Ishikawa (cell line): ENCODE results near the gene PCK1.

Source experiments
- CEBPB ChIP-seq: IDR thresholded peaks from 2 replicates; pipeline ENCODE4 v1.6.1; 2012
- CREB1 ChIP-seq: IDR thresholded peaks from 2 replicates; pipeline ENCODE4 v1.6.1; 2012; ENCODE audit warnings: low read depth
- EGR1 ChIP-seq: IDR thresholded peaks from 2 replicates; pipeline ENCODE4 v1.6.1; 2012
- EP300 ChIP-seq: IDR thresholded peaks from 2 replicates; pipeline ENCODE4 v1.6.1; 2012; ENCODE audit warnings: borderline replicate concordance
- FOXM1 ChIP-seq: IDR thresholded peaks from 2 replicates; pipeline ENCODE4 v1.6.1; 2012; ENCODE audit warnings: low read depth, borderline replicate concordance
- MAX ChIP-seq: IDR thresholded peaks from 2 replicates; pipeline ENCODE4 v1.6.1; 2012
- NFIC ChIP-seq: IDR thresholded peaks from 2 replicates; pipeline ENCODE4 v1.6.1; 2012
- RAD21 ChIP-seq: IDR thresholded peaks from 2 replicates; pipeline ENCODE4 v1.6.1; 2012; ENCODE audit warnings: low read depth
- REST ChIP-seq: IDR thresholded peaks from 2 replicates; pipeline ENCODE4 v1.6.1; 2012; ENCODE audit warnings: low read depth, mild to moderate bottlenecking
- TAF1 ChIP-seq: IDR thresholded peaks from 2 replicates; pipeline ENCODE4 v1.6.1; 2012; ENCODE audit warnings: low read depth, mild to moderate bottlenecking
- TCF12 ChIP-seq: IDR thresholded peaks from 2 replicates; pipeline ENCODE4 v1.6.1; 2012; ENCODE audit warnings: low read depth
- TEAD4 ChIP-seq: IDR thresholded peaks from 2 replicates; pipeline ENCODE4 v1.6.1; 2012
- USF1 ChIP-seq: IDR thresholded peaks from 2 replicates; pipeline ENCODE4 v1.6.1; 2012
- YY1 ChIP-seq: IDR thresholded peaks from 2 replicates; pipeline ENCODE4 v1.6.1; 2012; ENCODE audit warnings: low read depth
- ZBTB7A ChIP-seq: IDR thresholded peaks from 2 replicates; pipeline ENCODE4 v1.6.1; 2012; ENCODE audit warnings: low read depth

Gene PCK1

GRCh38 chr20:57584768-57585461, 24.0 kb downstream of the PCK1 start:
- no peak for TF ChIP-seq YY1
- no peak for TF ChIP-seq ZBTB7A
- no peak for TF ChIP-seq RAD21
- TF ChIP-seq TEAD4, result no peak

GRCh38 chr20:57585466-57586213, 24.7 kb downstream of the PCK1 start:
- TF ChIP-seq TCF12 (no peak), RAD21 (no peak), CREB1 (no peak), EP300 (no peak), FOXM1 (no peak), TAF1 (no peak), EGR1 (no peak), TEAD4 (no peak), YY1 (no peak)

GRCh38 chr20:57586370-57586793, 25.5 kb downstream of the PCK1 start:
- TF ChIP-seq NFIC (no peak), ZBTB7A (no peak), RAD21 (no peak), YY1 (no peak), EGR1 (no peak), MAX (no peak), TEAD4 (no peak), CREB1 (no peak)

GRCh38 chr20:57586943-57587277, 26.0 kb downstream of the PCK1 start:
- TF ChIP-seq REST (no peak), TAF1 (no peak), TCF12 (no peak), MAX (no peak), NFIC (no peak)

- peak; percentile 32; the same call in 1 of the 2 replicates for TF ChIP-seq USF1
- no peak for TF ChIP-seq CREB1
Observed at GRCh38 chr20:57587278-57587988, 26.5 kb downstream of the PCK1 start.

- TF ChIP-seq ZBTB7A, result no peak
- no peak for TF ChIP-seq YY1
- TF ChIP-seq CEBPB, result no peak
- TF ChIP-seq USF1, result no peak
- no peak for TF ChIP-seq MAX
- TF ChIP-seq TEAD4, result no peak
- no peak for TF ChIP-seq TCF12
- TF ChIP-seq RAD21, result no peak
- no peak for TF ChIP-seq EP300
- no peak for TF ChIP-seq REST
- no peak for TF ChIP-seq CREB1
- no peak for TF ChIP-seq NFIC
- no peak for TF ChIP-seq FOXM1
Observed at GRCh38 chr20:57587989-57588377, 27.1 kb downstream of the PCK1 start.
